HEK293 (cell line): ENCODE data around the gene TLE3.

Experiments used
- CTCF ChIP-seq: fragments of 450-650 bp; formaldehyde crosslinking; IDR thresholded peaks from 2 replicates; pipeline ENCODE4 v1.5.1; 2016; ENCODE audit warnings: missing biosample characterization, missing genetic modification characterization
- FEZF1 ChIP-seq: fragments of 450-650 bp; formaldehyde crosslinking; IDR thresholded peaks from 2 replicates; pipeline ENCODE4 v1.5.1; 2016; ENCODE audit warnings: missing biosample characterization, missing genetic modification characterization
- SETDB1 ChIP-seq: IDR thresholded peaks from one replicate; pipeline ENCODE4 v1.6.1; 2017; ENCODE audit warnings: mild to moderate bottlenecking, low read length, moderate library complexity, mixed read lengths; ENCODE audit not compliant: insufficient read length
- SP2 ChIP-seq: fragments of 450-650 bp; formaldehyde crosslinking; IDR thresholded peaks from 2 replicates; pipeline ENCODE4 v1.5.1; 2016; ENCODE audit warnings: missing biosample characterization, missing genetic modification characterization
- TCF7L2 ChIP-seq: IDR thresholded peaks from 2 replicates; pipeline ENCODE4 v1.6.1; 2011; ENCODE audit warnings: low read depth, mild to moderate bottlenecking, inconsistent platforms, low read length, moderate library complexity, borderline replicate concordance
- ZNF133 ChIP-seq: fragments of 450-650 bp; formaldehyde crosslinking; IDR thresholded peaks from 2 replicates; pipeline ENCODE4 v1.5.1; 2016; ENCODE audit warnings: missing biosample characterization, missing genetic modification characterization
- ZNF157 ChIP-seq: fragments of 450-650 bp; formaldehyde crosslinking; IDR thresholded peaks from 2 replicates; pipeline ENCODE4 v1.5.1; 2016; ENCODE audit warnings: missing biosample characterization, missing genetic modification characterization
- ZNF239 ChIP-seq: fragments of 450-650 bp; formaldehyde crosslinking; IDR thresholded peaks from 2 replicates; pipeline ENCODE4 v1.5.1; 2016; ENCODE audit warnings: missing biosample characterization, missing genetic modification characterization
- ZNF488 ChIP-seq: fragments of 450-650 bp; formaldehyde crosslinking; IDR thresholded peaks from 2 replicates; pipeline ENCODE4 v1.5.1; 2016; ENCODE audit warnings: missing biosample characterization, missing genetic modification characterization
- ZNF660 ChIP-seq: fragments of 450-650 bp; IDR thresholded peaks from 2 replicates; pipeline ENCODE4 v1.5.1; 2018; ENCODE audit warnings: missing biosample characterization, mild to moderate bottlenecking, missing genetic modification characterization
- ZSCAN16 ChIP-seq: fragments of 450-650 bp; formaldehyde crosslinking; IDR thresholded peaks from 2 replicates; pipeline ENCODE4 v1.5.1; 2016; ENCODE audit warnings: missing biosample characterization, missing genetic modification characterization
- TF ChIP-seq, protein P1 (sequence below): fragments of 450-650 bp; formaldehyde crosslinking; conservative IDR thresholded peaks from 2 replicates; pipeline ENCODE4 v1.5.1; 2016; ENCODE audit warnings: low read depth, missing biosample characterization, missing genetic modification characterization
- TF ChIP-seq, protein P2 (sequence below): fragments of 450-650 bp; formaldehyde crosslinking; IDR thresholded peaks from 2 replicates; pipeline ENCODE4 v1.5.1; 2016; ENCODE audit warnings: missing biosample characterization, missing genetic modification characterization

DNA sequence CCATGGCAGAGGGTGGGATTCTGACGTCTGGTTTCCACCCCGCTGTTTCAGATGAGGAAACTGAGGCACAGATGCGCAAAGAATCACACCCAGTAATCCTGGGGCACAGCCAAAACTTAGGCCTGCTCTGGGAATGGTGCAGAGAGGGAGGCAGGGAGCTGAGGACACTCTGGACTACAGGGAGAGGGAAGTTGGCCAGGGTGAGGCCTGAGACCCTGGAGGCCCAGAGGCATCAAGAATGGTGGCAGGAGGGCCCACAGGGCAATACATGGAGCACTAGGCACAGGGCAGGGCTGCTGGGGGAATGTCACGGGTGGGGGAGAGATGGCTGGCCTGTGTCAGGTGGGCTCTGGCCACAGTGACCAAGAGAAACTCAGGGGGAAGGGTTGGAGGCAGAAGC is 63.6 kb downstream of the TLE3 start:
- TF ChIP-seq ZNF157 (tag by site-specific recombination) (no peak), ZNF133 (no peak), ZSCAN16 (no peak), ZNF660 (tag by site-specific recombination) (no peak), CTCF (tag by site-specific recombination) (no peak), ZNF488 (tag by site-specific recombination) (no peak), ZNF239 (tag by site-specific recombination) (no peak), FEZF1 (tag by site-specific recombination) (no peak), TCF7L2 (no peak), SETDB1 (no peak), SP2 (tag by site-specific recombination) (no peak)
- TF ChIP-seq, protein P1, sequence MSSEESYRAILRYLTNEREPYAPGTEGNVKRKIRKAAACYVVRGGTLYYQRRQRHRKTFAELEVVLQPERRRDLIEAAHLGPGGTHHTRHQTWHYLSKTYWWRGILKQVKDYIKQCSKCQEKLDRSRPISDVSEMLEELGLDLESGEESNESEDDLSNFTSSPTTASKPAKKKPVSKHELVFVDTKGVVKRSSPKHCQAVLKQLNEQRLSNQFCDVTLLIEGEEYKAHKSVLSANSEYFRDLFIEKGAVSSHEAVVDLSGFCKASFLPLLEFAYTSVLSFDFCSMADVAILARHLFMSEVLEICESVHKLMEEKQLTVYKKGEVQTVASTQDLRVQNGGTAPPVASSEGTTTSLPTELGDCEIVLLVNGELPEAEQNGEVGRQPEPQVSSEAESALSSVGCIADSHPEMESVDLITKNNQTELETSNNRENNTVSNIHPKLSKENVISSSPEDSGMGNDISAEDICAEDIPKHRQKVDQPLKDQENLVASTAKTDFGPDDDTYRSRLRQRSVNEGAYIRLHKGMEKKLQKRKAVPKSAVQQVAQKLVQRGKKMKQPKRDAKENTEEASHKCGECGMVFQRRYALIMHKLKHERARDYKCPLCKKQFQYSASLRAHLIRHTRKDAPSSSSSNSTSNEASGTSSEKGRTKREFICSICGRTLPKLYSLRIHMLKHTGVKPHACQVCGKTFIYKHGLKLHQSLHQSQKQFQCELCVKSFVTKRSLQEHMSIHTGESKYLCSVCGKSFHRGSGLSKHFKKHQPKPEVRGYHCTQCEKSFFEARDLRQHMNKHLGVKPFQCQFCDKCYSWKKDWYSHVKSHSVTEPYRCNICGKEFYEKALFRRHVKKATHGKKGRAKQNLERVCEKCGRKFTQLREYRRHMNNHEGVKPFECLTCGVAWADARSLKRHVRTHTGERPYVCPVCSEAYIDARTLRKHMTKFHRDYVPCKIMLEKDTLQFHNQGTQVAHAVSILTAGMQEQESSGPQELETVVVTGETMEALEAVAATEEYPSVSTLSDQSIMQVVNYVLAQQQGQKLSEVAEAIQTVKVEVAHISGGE (tag by site-specific recombination): no peak
- TF ChIP-seq, protein P2, sequence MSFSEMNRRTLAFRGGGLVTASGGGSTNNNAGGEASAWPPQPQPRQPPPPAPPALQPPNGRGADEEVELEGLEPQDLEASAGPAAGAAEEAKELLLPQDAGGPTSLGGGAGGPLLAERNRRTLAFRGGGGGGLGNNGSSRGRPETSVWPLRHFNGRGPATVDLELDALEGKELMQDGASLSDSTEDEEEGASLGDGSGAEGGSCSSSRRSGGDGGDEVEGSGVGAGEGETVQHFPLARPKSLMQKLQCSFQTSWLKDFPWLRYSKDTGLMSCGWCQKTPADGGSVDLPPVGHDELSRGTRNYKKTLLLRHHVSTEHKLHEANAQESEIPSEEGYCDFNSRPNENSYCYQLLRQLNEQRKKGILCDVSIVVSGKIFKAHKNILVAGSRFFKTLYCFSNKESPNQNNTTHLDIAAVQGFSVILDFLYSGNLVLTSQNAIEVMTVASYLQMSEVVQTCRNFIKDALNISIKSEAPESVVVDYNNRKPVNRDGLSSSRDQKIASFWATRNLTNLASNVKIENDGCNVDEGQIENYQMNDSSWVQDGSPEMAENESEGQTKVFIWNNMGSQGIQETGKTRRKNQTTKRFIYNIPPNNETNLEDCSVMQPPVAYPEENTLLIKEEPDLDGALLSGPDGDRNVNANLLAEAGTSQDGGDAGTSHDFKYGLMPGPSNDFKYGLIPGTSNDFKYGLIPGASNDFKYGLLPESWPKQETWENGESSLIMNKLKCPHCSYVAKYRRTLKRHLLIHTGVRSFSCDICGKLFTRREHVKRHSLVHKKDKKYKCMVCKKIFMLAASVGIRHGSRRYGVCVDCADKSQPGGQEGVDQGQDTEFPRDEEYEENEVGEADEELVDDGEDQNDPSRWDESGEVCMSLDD (tag by site-specific recombination): peak; percentile 10; the same call in 1 of the 2 replicates
